Neural crest cell (in vitro differentiated cells): ENCODE results near the gene KLHL1. TPM values are rescaled to one million over a fixed set of nuclear protein-coding genes. Genes with fewer than 3 reads are reported as not detected.

Experiments
- DNase-seq: peaks from one replicate; pipeline ENCODE4 v3.0.0; 2021; ENCODE audit warnings: low read depth, mixed read lengths, low spot score
- H3K27ac Mint-ChIP-seq: one replicate; pipeline ENCODE4 v1.8.0; 2021; ENCODE audit warnings: mild to moderate bottlenecking, mixed read lengths; ENCODE audit not compliant: unreplicated experiment
- H3K27me3 Mint-ChIP-seq: 2 replicates; pipeline ENCODE4 v1.8.0; 2021; ENCODE audit warnings: low read depth, mild to moderate bottlenecking, mixed read lengths
- H3K36me3 Mint-ChIP-seq: 2 replicates; pipeline ENCODE4 v1.8.0; 2021; ENCODE audit warnings: low read depth, mild to moderate bottlenecking, mixed read lengths
- H3K4me1 Mint-ChIP-seq: 2 replicates; pipeline ENCODE4 v1.8.0; 2021; ENCODE audit warnings: mixed read lengths
- H3K4me3 Mint-ChIP-seq: one replicate; pipeline ENCODE4 v1.8.0; 2021; ENCODE audit warnings: mild to moderate bottlenecking, mixed read lengths
- H3K9me3 Mint-ChIP-seq: 2 replicates; pipeline ENCODE4 v1.8.0; 2021; ENCODE audit warnings: mixed read lengths
- CTCF ChIP-seq: fragments of 200-600 bp; sonication (generic); conservative IDR thresholded peaks from 2 replicates; pipeline ENCODE4 v1.5.0; 2021; ENCODE audit warnings: antibody characterized with exemption, mild to moderate bottlenecking
- total RNA-seq: library from RNA; stranded (reverse); gene quantifications from 2 replicates; pipeline ENCODE4 v1.2.1, GENCODE V29; 2021

The KLHL1 gene
- total RNA-seq, 1 donor from 2014 or later = 0.23 TPM

GRCh38 chr13:69776937-69777336 lies 331.3 kb downstream of the KLHL1 start:
- Mint-ChIP-seq H3K4me3 (no peak overlapping the region), H3K27ac (no peak overlapping the region), H3K27me3 (no peaks in the 10 kb centered on the region), H3K4me1 (no peaks in the 10 kb centered on the region), H3K36me3 (no peaks in the 10 kb centered on the region), H3K9me3 (peaks cover 4% of the 10 kb centered on the region)
- no peak for DNase-seq
- TF ChIP-seq CTCF = no peak

GRCh38 chr13:69769608-69770007 lies 338.6 kb downstream of the KLHL1 start:
- Mint-ChIP-seq H3K27me3 (no peaks in the 10 kb centered on the region), H3K36me3 (peaks cover 4% of the 10 kb centered on the region), H3K4me3 (no peak overlapping the region), H3K4me1 (no peaks in the 10 kb centered on the region), H3K9me3 (peaks cover 3% of the 10 kb centered on the region), H3K27ac (no peak overlapping the region)
- TF ChIP-seq CTCF = no peak
- DNase-seq = no peak

GRCh38 chr13:69761581-69761980 lies 346.7 kb downstream of the KLHL1 start:
- Mint-ChIP-seq H3K36me3 (no peaks in the 10 kb centered on the region), H3K4me1 (no peaks in the 10 kb centered on the region), H3K27me3 (no peaks in the 10 kb centered on the region), H3K4me3 (no peak overlapping the region), H3K27ac (no peak overlapping the region), H3K9me3 (peaks cover 2% of the 10 kb centered on the region)
- DNase-seq = no peak
- no peak for TF ChIP-seq CTCF

GRCh38 chr13:69755101-69755500 lies 353.2 kb downstream of the KLHL1 start:
- H3K4me1 Mint-ChIP-seq = no peaks in the 10 kb centered on the region
- no peak overlapping the region for H3K4me3 Mint-ChIP-seq
- H3K27ac Mint-ChIP-seq = no peak overlapping the region
- DNase-seq = no peak
- H3K27me3 Mint-ChIP-seq = no peaks in the 10 kb centered on the region
- H3K9me3 Mint-ChIP-seq = no peaks in the 10 kb centered on the region
- no peak for TF ChIP-seq CTCF
- H3K36me3 Mint-ChIP-seq = no peaks in the 10 kb centered on the region

GRCh38 chr13:69751259-69751658 lies 357.0 kb downstream of the KLHL1 start:
- Mint-ChIP-seq H3K36me3 (no peaks in the 10 kb centered on the region), H3K27ac (no peak overlapping the region)
- TF ChIP-seq CTCF = no peak

More at GRCh38 chr13:69751259-69751658, 357.0 kb downstream of the KLHL1 start:
- no peaks in the 10 kb centered on the region for H3K4me1 Mint-ChIP-seq
- H3K27me3 Mint-ChIP-seq = no peaks in the 10 kb centered on the region
- H3K9me3 Mint-ChIP-seq = no peaks in the 10 kb centered on the region
- no peak overlapping the region for H3K4me3 Mint-ChIP-seq
- DNase-seq = no peak
